T-cell (primary cell): Measurements from ENCODE around the gene TXNDC2. TPM values are rescaled to one million over a fixed set of nuclear protein-coding genes. Genes with fewer than 3 reads are reported as not detected.

ENCODE experiments used
- ATAC-seq, 4 experiments: fragments of 200-7000 bp in 3 of 4; fragments of 150-1000 bp in 1 of 4; cut with Tn5 transposase; replicated peaks in 1 of 4; 1 replicate in 3 of 4; 2 replicates in 1 of 4; pipeline ENCODE4 v1.10.0; 2021; ENCODE audit warnings: moderate library complexity in 3 of 4, mild to moderate bottlenecking in 2 of 4, moderate number of reproducible peaks in 1 of 4
- CTCF ChIA-PET, 2 donors: fragments of 300-600 bp; sonication (Branson Sonifier 250); formaldehyde crosslinking; loops; one replicate each; lab custom pipeline; 2022; ENCODE audit warnings: antibody characterized with exemption in 2 of 2; lab: Charles Lee
- POLR2A ChIA-PET, 2 donors: fragments of 300-600 bp; sonication (Branson Sonifier 250); formaldehyde crosslinking; loops; one replicate each; lab custom pipeline; 2022; ENCODE audit warnings: antibody characterized with exemption in 2 of 2; lab: Charles Lee
- DNase-seq, 35 experiments: peaks; one replicate each; pipeline versions ENCODE4 v3.0.0 to v3.0.0-alpha.2; 2013 to 2023
- H3K27ac ChIP-seq: one replicate; pipeline ENCODE4 v1.5.1; 2013; ENCODE audit warnings: low read length
- H3K27me3 ChIP-seq, 2 experiments: replicated peaks in 1 of 2; 1 replicate in 1 of 2; 2 replicates in 1 of 2; pipeline versions ENCODE4 v1.6.1 to v1.7.0; 2013; ENCODE audit warnings: low read length in 1 of 2, mixed read lengths in 1 of 2; ENCODE audit not compliant: control insufficient read depth in 2 of 2, insufficient read depth in 2 of 2; ENCODE audit errors: extremely low read depth in 1 of 2
- H3K36me3 ChIP-seq, 2 donors: 1 replicate in 1 of 2; 2 replicates in 1 of 2; pipeline versions ENCODE4 v1.6.1 to v1.7.0; 2013; ENCODE audit warnings: low read length in 1 of 2; ENCODE audit not compliant: control insufficient read depth in 2 of 2, insufficient read depth in 1 of 2; ENCODE audit errors: extremely low read depth in 1 of 2
- H3K4me1 ChIP-seq, 2 experiments: 1 replicate in 1 of 2; 2 replicates in 1 of 2; pipeline versions ENCODE4 v1.6.1 to v1.7.0; 2013; ENCODE audit warnings: low read length in 2 of 2, mixed read lengths in 1 of 2; ENCODE audit not compliant: insufficient read depth in 2 of 2, control insufficient read depth in 1 of 2; ENCODE audit errors: extremely low read depth in 1 of 2
- H3K4me3 ChIP-seq, 2 donors: 1 replicate in 1 of 2; 2 replicates in 1 of 2; pipeline versions ENCODE4 v1.5.1 to v1.7.0; 2013; ENCODE audit warnings: mild to moderate bottlenecking in 2 of 2, low read length in 1 of 2, moderate library complexity in 1 of 2; ENCODE audit not compliant: control insufficient read depth in 1 of 2; ENCODE audit errors: extremely low read depth in 1 of 2
- H3K9me3 ChIP-seq: 2 replicates; pipeline ENCODE4 v1.7.0; 2013
- H3K27ac Mint-ChIP-seq, 2 donors: one replicate each; pipeline ENCODE4 v1.8.0; 2020 to 2021; ENCODE audit warnings: mild to moderate bottlenecking in 2 of 2, mixed read lengths in 2 of 2
- H3K27me3 Mint-ChIP-seq, 2 donors: one replicate each; pipeline ENCODE4 v1.8.0; 2021 to 2022; ENCODE audit warnings: mixed read lengths in 2 of 2
- H3K36me3 Mint-ChIP-seq: one replicate; pipeline ENCODE4 v1.8.0; 2021; ENCODE audit warnings: mixed read lengths
- H3K4me1 Mint-ChIP-seq, 3 donors: one replicate each; pipeline ENCODE4 v1.8.0; 2020 to 2022; ENCODE audit warnings: mixed read lengths in 3 of 3, mild to moderate bottlenecking in 1 of 3
- H3K4me3 Mint-ChIP-seq, 3 donors: one replicate each; pipeline ENCODE4 v1.8.0; 2020 to 2022; ENCODE audit warnings: mild to moderate bottlenecking in 3 of 3, mixed read lengths in 3 of 3, moderate library complexity in 3 of 3
- H3K9me3 Mint-ChIP-seq, 3 donors: one replicate each; pipeline ENCODE4 v1.8.0; 2020 to 2022; ENCODE audit warnings: mixed read lengths in 3 of 3
- WGBS: methylation state at CpG from one replicate; pipeline ENCODE4 v1.1.5; 2013; ENCODE audit warnings: missing lambda C conversion rate; ENCODE audit not compliant: insufficient coverage; 5-methylcytosine and 5-hydroxymethylcytosine counted together
- total RNA-seq, 35 experiments: library from RNA in 6 of 35; stranded (reverse) in 6 of 35; fragments of 120-200 nt in 1 of 35; gene quantifications; one replicate each; pipeline versions ENCODE4 v1.2.1 to v1.2.4 and lab custom pipeline; 2013 to 2026

Gene TXNDC2
- total RNA-seq, 5 donors from 2014 or later (not counting 1 experiment from before 2014, with no cell fraction given), result not detected

GRCh38 chr18:9905401-9905922 is 19.7 kb downstream of the TXNDC2 start:
- no peak for DNase-seq
- Histone ChIP-seq H3K4me1 (no peaks in the 10 kb centered on the region), H3K27me3 (peaks cover 0 to 4% of the 10 kb centered on the region in 2 experiments), H3K9me3 (no peaks in the 10 kb centered on the region), H3K36me3 (no peaks in the 10 kb centered on the region), H3K4me3 (no peak overlapping the region), H3K27ac (no peak overlapping the region)
- ChIA-PET POLR2A (no interaction called here), CTCF (interaction anchor here in 1 of 2 donors (0.6 kb wide), 1 partner anchor 15 kb away, joined by 3 read pairs; no protein-coding TSS in a partner anchor)
- H3K9me3 Mint-ChIP-seq, result no peaks in the 10 kb centered on the region
- H3K4me1 Mint-ChIP-seq, result no peaks in the 10 kb centered on the region
- no peaks in the 10 kb centered on the region for H3K36me3 Mint-ChIP-seq
- 89% methylated on average over 3 of the region's 5 CpGs for WGBS
- no peak overlapping the region for H3K27ac Mint-ChIP-seq
- H3K4me3 Mint-ChIP-seq, result no peak overlapping the region
- ATAC-seq, result no peak
- H3K27me3 Mint-ChIP-seq, result peaks cover 14 to 22% of the 10 kb centered on the region in 2 donors

DNA sequence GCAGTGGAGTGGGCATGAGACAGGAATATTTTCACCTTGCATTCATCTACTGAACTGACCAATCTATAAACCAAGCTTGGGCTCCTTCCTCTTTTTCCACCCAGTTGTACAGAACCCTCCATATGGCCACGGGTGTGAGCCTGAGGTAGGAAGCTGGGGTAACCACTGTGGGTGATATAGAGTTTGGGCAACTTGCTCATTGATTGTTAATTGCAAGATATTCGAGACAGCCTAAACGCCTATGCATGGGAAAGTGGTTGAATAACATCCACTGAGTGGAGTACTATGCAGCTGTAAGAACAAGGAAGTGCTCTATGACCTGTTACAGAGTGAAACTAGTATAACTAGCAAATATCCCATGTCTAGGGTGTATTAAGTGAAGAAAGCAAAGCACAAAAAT is 20.7 kb downstream of the TXNDC2 start:
- Mint-ChIP-seq H3K27ac (no peak overlapping the region), H3K36me3 (no peaks in the 10 kb centered on the region), H3K9me3 (no peaks in the 10 kb centered on the region), H3K4me1 (no peaks in the 10 kb centered on the region), H3K4me3 (no peak overlapping the region), H3K27me3 (peaks cover 14 to 22% of the 10 kb centered on the region in 2 donors)
- Histone ChIP-seq H3K27me3 (peaks cover 0 to 4% of the 10 kb centered on the region in 2 experiments), H3K9me3 (no peaks in the 10 kb centered on the region), H3K4me3 (no peak overlapping the region), H3K4me1 (no peaks in the 10 kb centered on the region), H3K36me3 (no peaks in the 10 kb centered on the region), H3K27ac (no peak overlapping the region)
- no peak for DNase-seq
- POLR2A ChIA-PET, result no interaction called here
- CTCF ChIA-PET, result no interaction called here
- 40% methylated on average over 1 of the region's 3 CpGs for WGBS
- ATAC-seq, result no peak

DNA sequence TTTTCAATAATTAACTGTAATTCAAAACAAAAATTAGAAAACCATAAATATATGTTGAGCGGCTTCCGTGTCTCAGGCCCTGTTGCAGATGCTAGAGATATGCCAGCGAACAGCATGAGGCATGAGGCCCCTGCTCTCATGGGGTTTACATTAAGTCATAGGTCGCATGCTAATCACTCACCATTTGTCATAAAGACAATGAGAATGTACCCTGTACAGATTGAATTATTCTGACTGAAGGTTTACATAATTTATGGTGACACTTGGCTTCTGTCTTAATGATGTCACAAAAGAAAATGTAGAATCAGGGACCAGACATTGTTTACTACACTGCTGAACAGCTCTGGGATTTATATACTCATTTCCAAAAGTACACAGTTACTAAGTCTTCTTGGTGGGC is 22.1 kb downstream of the TXNDC2 start:
- H3K27me3 Mint-ChIP-seq, result peaks cover 14 to 22% of the 10 kb centered on the region in 2 donors
- H3K36me3 Mint-ChIP-seq, result no peaks in the 10 kb centered on the region
- DNase-seq (no peak), ATAC-seq (no peak)
- H3K27me3 ChIP-seq, result peaks cover 0 to 4% of the 10 kb centered on the region in 2 experiments
- H3K27ac Mint-ChIP-seq, result no peak overlapping the region
- POLR2A ChIA-PET, result no interaction called here
- H3K4me3 ChIP-seq, result no peak overlapping the region
- peaks cover 2% of the 10 kb centered on the region in 3 donors for H3K4me1 Mint-ChIP-seq
- no peak overlapping the region for H3K4me3 Mint-ChIP-seq
- no peaks in the 10 kb centered on the region for H3K9me3 ChIP-seq
- peaks cover 0 to under 1% of the 10 kb centered on the region in 2 experiments for H3K4me1 ChIP-seq
- no peaks in the 10 kb centered on the region for H3K36me3 ChIP-seq
- CTCF ChIA-PET, result no interaction called here
- no peaks in the 10 kb centered on the region for H3K9me3 Mint-ChIP-seq
- WGBS, result no CpG with 5 or more reads among the region's 4 CpGs
- H3K27ac ChIP-seq, result no peak overlapping the region

- peaks cover 8 to 11% (median 9%) of the 10 kb centered on the region in 3 donors for H3K4me1 Mint-ChIP-seq
- no peaks in the 10 kb centered on the region for H3K9me3 ChIP-seq
- H3K27me3 Mint-ChIP-seq, result peaks cover 11 to 13% of the 10 kb centered on the region in 2 donors
- no peaks in the 10 kb centered on the region for H3K36me3 Mint-ChIP-seq
- H3K4me3 Mint-ChIP-seq, result no peak overlapping the region
- no peak overlapping the region for H3K4me3 ChIP-seq
- no peaks in the 10 kb centered on the region for H3K9me3 Mint-ChIP-seq
- H3K27ac ChIP-seq, result no peak overlapping the region
- ATAC-seq, result no peak
- peaks cover 0 to 6% of the 10 kb centered on the region in 2 experiments for H3K4me1 ChIP-seq
- no peak for DNase-seq
- ChIA-PET POLR2A (no interaction called here), CTCF (no interaction called here)
- peaks cover 0 to 1% of the 10 kb centered on the region in 2 experiments for H3K27me3 ChIP-seq
- H3K27ac Mint-ChIP-seq, result no peak overlapping the region
- no peaks in the 10 kb centered on the region for H3K36me3 ChIP-seq
Observed at GRCh38 chr18:9910071-9910470, 24.3 kb downstream of the TXNDC2 start.

GRCh38 chr18:9910661-9911060 is 24.9 kb downstream of the TXNDC2 start:
- peaks cover 9 to 13% of the 10 kb centered on the region in 2 donors for H3K27me3 Mint-ChIP-seq
- ChIA-PET CTCF (no interaction called here), POLR2A (no interaction called here)
- Histone ChIP-seq H3K36me3 (no peaks in the 10 kb centered on the region), H3K27ac (no peak overlapping the region), H3K9me3 (no peaks in the 10 kb centered on the region), H3K4me3 (no peak overlapping the region), H3K4me1 (peaks cover 2 to 6% of the 10 kb centered on the region in 2 experiments), H3K27me3 (no peaks in the 10 kb centered on the region)
- no peak overlapping the region for H3K27ac Mint-ChIP-seq
- ATAC-seq (no peak), DNase-seq (no peak)
- no peaks in the 10 kb centered on the region for H3K36me3 Mint-ChIP-seq
- no peak overlapping the region for H3K4me3 Mint-ChIP-seq
- H3K4me1 Mint-ChIP-seq, result peaks cover 14 to 17% (median 15%) of the 10 kb centered on the region in 3 donors
- H3K9me3 Mint-ChIP-seq, result no peaks in the 10 kb centered on the region
- no CpG with 5 or more reads among the region's 2 CpGs for WGBS

- Mint-ChIP-seq H3K4me1 (peaks cover 20 to 23% (median 21%) of the 10 kb centered on the region in 3 donors), H3K9me3 (no peaks in the 10 kb centered on the region), H3K4me3 (no peak overlapping the region), H3K27ac (no peak overlapping the region), H3K27me3 (peaks cover 7 to 9% of the 10 kb centered on the region in 2 donors), H3K36me3 (no peaks in the 10 kb centered on the region)
- no peaks in the 10 kb centered on the region for H3K27me3 ChIP-seq
- peaks cover 6 to 8% of the 10 kb centered on the region in 2 experiments for H3K4me1 ChIP-seq
- no peaks in the 10 kb centered on the region for H3K9me3 ChIP-seq
- no peak overlapping the region for H3K4me3 ChIP-seq
- ATAC-seq (no peak), DNase-seq (no peak)
- H3K27ac ChIP-seq, result no peak overlapping the region
- H3K36me3 ChIP-seq, result no peaks in the 10 kb centered on the region
- WGBS, result 100% methylated on average over 1 of the region's 5 CpGs
- ChIA-PET CTCF (no interaction called here), POLR2A (no interaction called here)
Observed at GRCh38 chr18:9911226-9911625, 25.5 kb downstream of the TXNDC2 start.
